Measurements from ENCODE around the gene TMEM109.

Gene TMEM109

GRCh38 chr11:60910281-60910687 is 3.7 kb upstream of the TMEM109 start:
- no peak for DNase-seq (ENCODE audit: low read depth in 2 of 2)

GRCh38 chr11:60910711-60911380 is 3.1 kb upstream of the TMEM109 start:
- no peak for DNase-seq (ENCODE audit: low read depth in 2 of 2)

GRCh38 chr11:60912223-60912850 is 1.6 kb upstream of the TMEM109 start:
- DNase-seq (ENCODE audit: low read depth in 2 of 2), result no peak

GRCh38 chr11:60912851-60913528 is 968 bp upstream of the TMEM109 start:
- no peak for DNase-seq (ENCODE audit: low read depth in 2 of 2)

GRCh38 chr11:60914633-60915247 is 782 bp downstream of the TMEM109 start:
- DNase-seq (ENCODE audit: low read depth in 2 of 2), result no peak

GRCh38 chr11:60915248-60915914 is 1.4 kb downstream of the TMEM109 start:
- DNase-seq (ENCODE audit: low read depth in 2 of 2), result no peak

- DNase-seq (ENCODE audit: low read depth in 2 of 2), result no peak
Measured at GRCh38 chr11:60916669-60917206, 2.8 kb downstream of the TMEM109 start.

GRCh38 chr11:60917267-60917666 is 3.3 kb downstream of the TMEM109 start:
- DNase-seq (ENCODE audit: low read depth in 2 of 2), result no peak

- DNase-seq (ENCODE audit: low read depth in 2 of 2), result no peak
Measured at GRCh38 chr11:60918251-60918938, 4.4 kb downstream of the TMEM109 start.

GRCh38 chr11:60918939-60919265 is 4.9 kb downstream of the TMEM109 start:
- DNase-seq (ENCODE audit: low read depth in 2 of 2), result no peak

GRCh38 chr11:60919320-60919719 is 5.4 kb downstream of the TMEM109 start:
- no peak for DNase-seq (ENCODE audit: low read depth in 2 of 2)

- DNase-seq (ENCODE audit: low read depth in 2 of 2), result no peak
Measured at GRCh38 chr11:60919956-60920355, 6.0 kb downstream of the TMEM109 start.

- DNase-seq (ENCODE audit: low read depth in 2 of 2), result no peak
Measured at GRCh38 chr11:60921259-60921658, 7.3 kb downstream of the TMEM109 start.

GRCh38 chr11:60921777-60922335 is 7.9 kb downstream of the TMEM109 start:
- no peak for DNase-seq (ENCODE audit: low read depth in 2 of 2)

GRCh38 chr11:60922906-60923305 is 8.9 kb downstream of the TMEM109 start:
- DNase-seq (ENCODE audit: low read depth in 2 of 2), result no peak

- DNase-seq (ENCODE audit: low read depth in 2 of 2), result no peak
Measured at GRCh38 chr11:60923326-60923725, 9.4 kb downstream of the TMEM109 start.

GRCh38 chr11:60923800-60924109 is 9.8 kb downstream of the TMEM109 start:
- DNase-seq (ENCODE audit: low read depth in 2 of 2), result no peak

GRCh38 chr11:60924110-60924905 is 10.3 kb downstream of the TMEM109 start, which contains the start of gene TMEM132A:
Gene TMEM132A, plus strand, starts transcription at chr11:60924460. Its CDS starts 174 bp downstream, at chr11:60924634.
- peak in 1 of 2 experiments; percentile 19 for DNase-seq (ENCODE audit: low read depth in 2 of 2)

- no peak for DNase-seq (ENCODE audit: low read depth in 2 of 2)
Measured at GRCh38 chr11:60924906-60925853, 11.2 kb downstream of the TMEM109 start.

Measured in fibroblast of skin of left biceps (primary cell).